ENCODE measurements around the gene GATA5. TPM values are rescaled to one million over a fixed set of nuclear protein-coding genes. Genes with fewer than 3 reads are reported as not detected.

The GATA5 gene
- total and polyA plus RNA-seq, 10 donors = 0.02 to 0.19 (median 0.13) TPM; not detected in 7

DNA sequence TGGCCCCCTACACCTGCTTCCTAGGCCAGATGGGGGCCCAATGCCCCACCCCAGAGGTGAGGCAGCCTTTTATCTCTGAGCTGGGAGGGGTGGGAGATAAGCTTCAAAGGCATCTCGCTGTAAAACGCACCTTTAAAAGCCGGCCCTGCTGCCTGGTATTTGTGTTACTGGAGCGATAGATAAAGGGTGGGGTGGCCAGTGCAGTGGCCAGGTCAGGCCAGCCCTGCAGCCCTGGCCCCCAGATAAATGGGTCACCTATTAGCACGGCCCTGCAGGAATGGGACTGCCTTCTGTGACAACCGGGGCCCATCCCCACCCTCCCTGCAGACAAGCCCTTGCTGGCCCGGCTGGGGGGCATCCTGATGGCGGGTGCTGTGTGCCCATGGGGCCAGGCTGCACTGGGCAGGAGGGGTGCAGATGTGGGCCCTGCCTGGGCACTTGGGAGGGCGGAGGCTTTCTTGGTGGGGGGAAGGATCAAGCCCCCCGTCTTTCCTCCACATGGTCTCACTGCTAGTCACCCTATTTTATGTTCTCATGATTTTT is 45.4 kb downstream of the GATA5 start:
- WGBS, 5 donors = 67 to 83% (median 68%) methylated on average over 6 to 10 of the region's 10 CpGs
- Histone ChIP-seq H3K4me3 (no peak overlapping the region), H3K9me3 (no peaks in the 10 kb centered on the region), H3K36me3 (no peaks in the 10 kb centered on the region), H3K27ac (no peak overlapping the region), H3K27me3 (replicated peaks in 1 of 7) (peaks cover 0 to 82% (median 4%) of the 10 kb centered on the region in 7 donors), H3K4me1 (no peaks in the 10 kb centered on the region)
- no peak for DNase-seq
- intact Hi-C loops (cut with DNase I; ENCODE audit: low total_unique reads) = no loop called here
- TF ChIP-seq POLR2AphosphoS5 (IDR thresholded peaks at IDR 0.05) (no peak), POLR2A (IDR thresholded peaks at IDR 0.05) (no peak)
- TF ChIP-seq, protein P1, sequence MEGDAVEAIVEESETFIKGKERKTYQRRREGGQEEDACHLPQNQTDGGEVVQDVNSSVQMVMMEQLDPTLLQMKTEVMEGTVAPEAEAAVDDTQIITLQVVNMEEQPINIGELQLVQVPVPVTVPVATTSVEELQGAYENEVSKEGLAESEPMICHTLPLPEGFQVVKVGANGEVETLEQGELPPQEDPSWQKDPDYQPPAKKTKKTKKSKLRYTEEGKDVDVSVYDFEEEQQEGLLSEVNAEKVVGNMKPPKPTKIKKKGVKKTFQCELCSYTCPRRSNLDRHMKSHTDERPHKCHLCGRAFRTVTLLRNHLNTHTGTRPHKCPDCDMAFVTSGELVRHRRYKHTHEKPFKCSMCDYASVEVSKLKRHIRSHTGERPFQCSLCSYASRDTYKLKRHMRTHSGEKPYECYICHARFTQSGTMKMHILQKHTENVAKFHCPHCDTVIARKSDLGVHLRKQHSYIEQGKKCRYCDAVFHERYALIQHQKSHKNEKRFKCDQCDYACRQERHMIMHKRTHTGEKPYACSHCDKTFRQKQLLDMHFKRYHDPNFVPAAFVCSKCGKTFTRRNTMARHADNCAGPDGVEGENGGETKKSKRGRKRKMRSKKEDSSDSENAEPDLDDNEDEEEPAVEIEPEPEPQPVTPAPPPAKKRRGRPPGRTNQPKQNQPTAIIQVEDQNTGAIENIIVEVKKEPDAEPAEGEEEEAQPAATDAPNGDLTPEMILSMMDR (IDR thresholded peaks at IDR 0.05 in 8 of 11, conservative IDR thresholded peaks at IDR 0.05 in 3 of 11) = no peak

DNA sequence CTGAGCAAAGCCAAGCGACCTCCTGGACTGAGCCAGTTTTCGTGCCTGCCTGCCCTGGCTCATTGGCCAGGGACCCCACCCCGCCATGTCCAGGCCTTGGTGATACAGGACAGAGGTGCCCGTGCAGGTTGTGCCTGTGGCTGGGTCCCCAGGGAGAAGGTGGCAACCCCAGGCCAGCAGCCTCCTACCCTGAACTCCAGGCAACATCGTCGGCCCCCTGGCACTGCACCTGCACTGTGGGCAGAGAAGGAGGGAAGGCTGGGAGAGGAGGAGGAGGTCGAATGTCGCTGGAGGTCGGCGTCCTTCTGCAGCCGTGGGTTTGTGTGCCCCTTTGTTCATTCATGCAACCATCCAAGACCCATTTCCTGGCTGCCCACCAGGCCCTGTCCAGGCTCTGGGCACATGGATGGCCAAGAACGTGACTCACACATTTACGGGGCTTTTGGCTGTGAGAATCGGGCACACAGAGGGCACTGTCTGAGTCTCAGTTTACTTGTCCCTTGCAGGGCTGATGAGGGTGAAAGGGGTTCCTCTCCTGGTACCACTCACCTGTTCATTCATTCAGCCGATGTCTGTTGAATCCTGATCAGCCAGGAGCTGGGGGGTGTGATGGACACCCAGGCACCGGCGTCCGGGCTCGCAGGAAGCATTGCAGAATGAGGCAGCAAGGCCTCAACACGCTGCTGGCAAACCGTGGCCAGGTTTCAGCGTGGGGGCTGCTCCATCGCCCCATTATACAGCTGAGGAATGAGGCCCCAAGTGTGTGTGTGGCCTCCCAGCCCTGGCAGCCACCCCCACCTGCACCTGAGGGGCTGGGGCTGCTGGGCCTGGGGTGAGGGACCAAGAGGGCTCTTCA is 46.1 kb downstream of the GATA5 start:
- 74 to 88% (median 83%) methylated on average over 21 to 23 of the region's 23 CpGs for WGBS, 5 donors
- TF ChIP-seq POLR2A (IDR thresholded peaks at IDR 0.05) = no peak
- Histone ChIP-seq H3K27ac (no peak overlapping the region), H3K4me1 (no peaks in the 10 kb centered on the region), H3K27me3 (replicated peaks in 1 of 7) (peaks cover 0 to 82% (median 4%) of the 10 kb centered on the region in 7 donors), H3K36me3 (no peaks in the 10 kb centered on the region), H3K9me3 (no peaks in the 10 kb centered on the region), H3K4me3 (no peak overlapping the region)
- intact Hi-C loops (cut with DNase I; ENCODE audit: low total_unique reads) = no loop called here
- DNase-seq = no peak

DNA sequence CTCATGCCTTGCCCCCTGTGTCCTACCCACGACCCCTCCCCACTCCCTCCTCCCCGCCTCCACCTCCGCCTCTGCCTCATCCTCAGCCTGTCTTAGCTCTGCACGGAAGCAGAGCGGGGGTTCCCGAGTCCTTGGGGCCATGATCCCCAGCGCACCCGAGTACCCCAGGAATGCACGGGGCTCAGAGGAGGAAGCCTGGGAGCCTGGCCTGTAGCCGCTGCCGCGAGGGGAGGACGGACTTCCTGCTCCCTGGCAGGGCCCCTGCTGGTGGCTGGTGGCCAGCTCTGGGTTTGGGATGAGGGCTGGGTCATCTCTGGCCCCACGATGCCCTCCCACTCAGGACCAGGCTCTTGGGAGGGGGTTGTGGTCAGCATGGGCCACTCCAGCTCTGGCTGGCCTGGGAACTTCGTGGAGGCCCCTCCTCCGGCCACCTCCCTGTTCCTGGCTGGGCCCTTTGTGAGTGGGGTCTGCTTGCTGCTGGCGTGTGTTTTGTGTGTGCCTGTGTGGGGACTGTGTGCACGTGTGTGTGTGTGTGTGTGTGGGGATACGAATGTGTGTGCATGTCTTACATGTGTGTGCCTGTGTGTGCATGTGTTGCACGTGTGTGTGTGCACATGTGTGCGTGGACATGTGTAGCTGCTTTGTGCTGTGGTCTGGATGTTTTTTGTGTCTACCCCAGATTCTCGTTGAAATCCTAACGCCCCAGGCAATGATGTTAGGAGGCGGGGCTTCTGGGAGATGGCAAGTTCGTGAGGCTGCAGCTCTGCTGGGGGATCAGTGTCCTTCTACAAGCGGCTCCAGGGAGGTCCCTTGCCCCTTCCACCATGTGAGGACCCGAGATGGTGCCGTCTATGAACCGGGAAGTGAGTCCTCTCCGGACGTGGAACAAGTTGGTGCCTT is 47.1 kb downstream of the GATA5 start:
- H3K36me3 ChIP-seq = no peaks in the 10 kb centered on the region
- H3K27me3 ChIP-seq (replicated peaks in 1 of 7) = peaks cover 0 to 82% (median 12%) of the 10 kb centered on the region in 7 donors
- intact Hi-C loops (cut with DNase I; ENCODE audit: low total_unique reads) = no loop called here
- WGBS, 5 donors = 52 to 69% (median 53%) methylated on average over 18 to 31 of the region's 31 CpGs
- H3K27ac ChIP-seq = no peak overlapping the region
- H3K4me1 ChIP-seq = no peaks in the 10 kb centered on the region
- H3K4me3 ChIP-seq = no peak overlapping the region
- no peaks in the 10 kb centered on the region for H3K9me3 ChIP-seq
- no peak for DNase-seq
- no peak for TF ChIP-seq POLR2A (IDR thresholded peaks at IDR 0.05)
- TF ChIP-seq, protein P1 (IDR thresholded peaks at IDR 0.05 in 8 of 11, conservative IDR thresholded peaks at IDR 0.05 in 3 of 11) = no peak
- no peak for TF ChIP-seq POLR2AphosphoS5 (IDR thresholded peaks at IDR 0.05)

DNA sequence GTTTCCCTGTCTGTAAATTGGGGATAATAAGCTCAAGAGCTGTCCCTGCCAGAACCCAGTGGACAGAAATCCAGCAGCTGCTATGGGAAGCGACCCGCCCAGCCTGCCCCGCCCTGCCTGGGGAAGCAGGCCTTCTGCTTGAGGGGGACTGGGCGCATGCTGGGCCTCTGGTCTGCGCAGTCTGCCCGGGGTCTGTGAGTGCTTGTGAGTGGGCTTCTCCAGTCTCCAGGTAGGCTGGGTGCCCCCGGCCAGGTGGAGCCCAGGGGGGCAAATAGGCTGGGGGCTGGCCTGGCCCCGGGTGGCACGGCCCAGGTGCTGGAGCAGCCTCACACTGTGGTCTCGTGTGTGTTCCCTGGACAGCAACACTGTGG is 47.8 kb downstream of the GATA5 start:
- Histone ChIP-seq H3K4me1 (no peaks in the 10 kb centered on the region), H3K27me3 (replicated peaks in 1 of 7) (peaks cover 0 to 82% (median 19%) of the 10 kb centered on the region in 7 donors), H3K4me3 (no peak overlapping the region), H3K9me3 (no peaks in the 10 kb centered on the region), H3K36me3 (no peaks in the 10 kb centered on the region), H3K27ac (no peak overlapping the region)
- intact Hi-C loops (cut with DNase I; ENCODE audit: low total_unique reads) = no loop called here
- DNase-seq = no peak
- 60 to 94% (median 83%) methylated on average over 2 to 10 of the region's 10 CpGs for WGBS, 5 donors
- TF ChIP-seq, protein P1 (IDR thresholded peaks at IDR 0.05 in 8 of 11, conservative IDR thresholded peaks at IDR 0.05 in 3 of 11) = no peak
- TF ChIP-seq POLR2A (IDR thresholded peaks at IDR 0.05) = no peak
- no peak for TF ChIP-seq POLR2AphosphoS5 (IDR thresholded peaks at IDR 0.05)

Measured in spleen (tissue), 11 donors.